Smooth muscle cell of the brain vasculature (primary cell): Measurements from ENCODE around the gene UNC13C.

Experiments used
- DNase-seq: peaks from one replicate; pipeline ENCODE4 v3.0.0-alpha.2; 2012; ENCODE audit warnings: low read depth, low spot score

UNC13C gene

DNA sequence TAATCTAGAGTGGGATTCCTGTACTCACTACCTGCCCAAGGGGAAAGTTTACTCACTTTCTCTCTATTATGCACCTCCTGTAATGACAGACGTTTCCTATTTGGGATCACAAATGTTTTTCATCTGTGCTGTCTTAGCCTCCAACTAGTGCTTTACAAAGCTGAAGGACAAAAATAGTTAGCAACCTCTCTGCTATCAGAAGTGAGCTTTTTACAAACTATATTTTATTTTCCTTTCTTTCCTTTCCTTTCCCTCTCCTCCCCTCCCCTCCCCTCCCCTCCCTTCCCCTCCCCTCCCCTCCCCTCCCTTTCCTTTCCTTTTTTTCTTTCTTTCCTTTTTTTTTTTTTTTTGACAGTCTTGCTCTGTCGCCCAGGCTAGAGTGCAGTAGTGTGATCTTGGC, 130.8 kb downstream of the UNC13C start:
- DNase-seq, result no peak

DNA sequence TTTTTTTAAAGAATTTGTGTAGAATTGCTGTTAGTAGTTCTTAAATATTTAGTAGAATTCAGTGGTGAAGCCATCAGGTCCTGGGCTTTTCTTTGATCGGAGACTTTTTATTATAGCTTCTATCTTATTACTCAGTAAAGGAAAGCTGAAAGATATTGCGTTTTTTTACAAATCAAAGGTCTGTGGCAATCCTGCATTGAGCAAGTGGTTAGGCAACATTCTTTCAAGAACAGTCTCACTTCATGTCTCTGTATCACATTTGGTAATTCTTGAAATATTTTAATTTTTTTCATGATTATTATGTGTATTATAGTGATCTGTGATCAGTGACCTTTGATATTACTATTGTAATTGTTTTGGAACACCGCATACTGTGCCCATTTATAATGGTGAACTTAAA, 140.8 kb downstream of the UNC13C start:
- no peak for DNase-seq

DNA sequence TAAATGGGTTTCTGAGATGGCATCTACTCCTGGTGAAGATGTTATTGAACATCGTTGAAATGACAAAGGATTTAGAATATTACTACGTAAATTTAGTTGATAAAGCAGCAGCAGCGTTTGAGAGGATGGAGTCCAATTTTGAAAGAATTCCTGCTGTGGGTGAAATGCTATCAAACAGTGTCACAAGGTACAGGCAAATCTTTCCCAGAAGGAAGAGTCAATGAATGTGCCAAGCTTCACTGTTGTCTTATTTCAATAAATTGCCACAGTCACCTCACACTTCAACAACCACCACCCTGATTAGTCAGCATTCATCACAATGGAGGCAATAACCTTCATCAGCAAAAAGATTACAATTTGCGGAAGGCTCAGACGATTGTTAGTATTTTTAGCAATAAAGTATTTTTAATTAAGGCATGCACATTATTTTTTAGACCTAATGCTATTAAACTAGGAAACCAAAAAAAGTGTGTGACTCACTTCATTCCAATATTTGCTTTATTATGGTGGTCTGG, 142.8 kb downstream of the UNC13C start:
- DNase-seq, result no peak

DNA sequence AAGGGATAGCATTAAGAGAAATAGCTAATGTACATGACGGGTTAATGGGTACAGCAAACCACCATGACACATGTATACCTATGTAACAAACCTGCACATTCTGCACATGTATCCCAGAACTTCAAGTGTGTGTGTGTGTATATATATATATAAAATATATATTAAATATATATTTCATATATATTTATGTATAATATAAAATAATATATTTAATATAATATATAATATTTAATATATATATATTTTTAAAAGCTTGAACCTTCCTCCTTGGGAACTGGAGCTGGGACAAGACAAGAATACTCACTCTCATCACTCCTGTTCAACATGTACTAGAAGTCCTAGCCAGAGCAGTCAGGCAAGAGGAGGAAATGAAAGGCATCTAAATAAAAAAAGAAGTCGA, 149.3 kb downstream of the UNC13C start:
- no peak for DNase-seq

DNA sequence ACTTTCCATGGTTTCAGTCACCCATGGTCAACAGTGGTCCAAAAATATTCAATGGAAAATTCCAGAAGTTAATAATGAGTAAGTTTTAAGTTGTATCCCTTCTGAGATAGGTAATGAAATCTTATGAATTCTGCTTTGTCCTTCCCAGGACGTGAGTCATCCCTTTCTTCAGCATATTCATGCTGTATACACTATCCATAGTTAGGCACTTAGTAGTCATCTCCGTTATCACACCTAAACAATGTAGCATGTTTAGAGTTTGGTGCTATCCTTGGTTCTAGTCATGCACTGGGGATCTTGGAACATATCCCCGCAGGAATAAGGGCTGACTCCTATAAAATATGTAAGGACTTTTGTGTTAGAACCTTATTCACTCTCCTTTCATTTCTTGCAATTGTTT, 153.2 kb downstream of the UNC13C start:
- DNase-seq, result no peak

DNA sequence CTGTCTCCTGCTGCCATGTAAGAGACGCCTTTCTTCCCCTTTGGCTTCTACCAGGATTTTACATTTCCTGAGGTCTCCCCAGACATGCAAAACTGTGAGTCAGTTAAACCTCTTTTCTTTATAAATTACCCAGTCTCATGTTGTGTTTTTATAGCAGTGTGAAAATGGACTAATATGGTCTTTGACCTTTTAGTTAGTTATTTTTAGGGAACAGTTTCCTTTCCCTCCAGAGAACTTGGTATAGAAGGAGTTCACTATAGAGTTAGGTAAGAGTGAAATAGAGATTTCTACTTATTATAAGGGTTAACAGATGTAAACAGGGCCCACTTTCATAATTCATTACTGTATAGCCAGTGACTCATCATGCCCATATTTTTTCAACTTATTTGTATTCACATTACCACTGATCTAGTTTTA, 170.9 kb downstream of the UNC13C start:
- no peak for DNase-seq

DNA sequence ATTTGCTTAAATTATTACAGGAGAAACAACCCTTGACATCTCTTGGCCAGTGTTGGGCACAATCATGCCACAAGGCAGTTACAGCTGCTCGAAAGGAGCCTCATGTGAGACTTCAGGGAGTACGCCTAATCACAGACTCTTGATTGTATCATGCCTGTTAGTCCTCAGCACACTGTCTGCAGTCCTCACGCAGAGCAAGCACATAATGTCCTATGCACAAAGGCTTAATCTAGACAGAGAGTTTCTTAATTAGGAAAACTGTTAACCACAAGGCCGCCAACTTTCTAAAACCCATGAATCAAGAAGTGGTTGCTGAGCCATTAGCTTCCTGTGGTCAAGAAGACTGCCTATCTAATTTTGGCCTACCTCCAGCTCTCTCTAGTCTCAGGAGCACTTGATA, 172.0 kb downstream of the UNC13C start:
- no peak for DNase-seq

GRCh38 chr15:54159012-54159411, 180.8 kb downstream of the UNC13C start:
- DNase-seq, result no peak

GRCh38 chr15:54187325-54187724, 209.1 kb downstream of the UNC13C start:
- DNase-seq, result no peak

DNA sequence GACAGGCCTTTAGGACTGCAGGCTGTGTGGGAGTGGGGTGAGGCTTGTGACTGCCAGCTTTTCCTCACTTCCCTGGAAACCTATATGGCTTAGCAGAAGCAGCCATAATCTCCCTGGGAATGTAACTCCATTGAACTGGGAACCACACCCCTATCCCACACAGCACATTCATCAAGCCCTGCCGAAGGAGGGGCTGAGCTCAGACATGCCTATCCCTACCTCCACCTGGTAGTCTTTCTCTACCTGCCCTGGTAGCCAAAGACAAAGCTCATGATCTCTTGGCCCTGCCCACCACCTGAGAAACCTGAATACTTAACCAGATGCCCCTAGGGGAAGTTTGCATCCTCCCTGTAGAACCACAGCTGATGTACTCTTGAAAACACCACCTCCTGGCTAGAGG, 219.8 kb downstream of the UNC13C start:
- DNase-seq, result no peak

GRCh38 chr15:54206586-54207321, 228.5 kb downstream of the UNC13C start:
- no peak for DNase-seq

DNA sequence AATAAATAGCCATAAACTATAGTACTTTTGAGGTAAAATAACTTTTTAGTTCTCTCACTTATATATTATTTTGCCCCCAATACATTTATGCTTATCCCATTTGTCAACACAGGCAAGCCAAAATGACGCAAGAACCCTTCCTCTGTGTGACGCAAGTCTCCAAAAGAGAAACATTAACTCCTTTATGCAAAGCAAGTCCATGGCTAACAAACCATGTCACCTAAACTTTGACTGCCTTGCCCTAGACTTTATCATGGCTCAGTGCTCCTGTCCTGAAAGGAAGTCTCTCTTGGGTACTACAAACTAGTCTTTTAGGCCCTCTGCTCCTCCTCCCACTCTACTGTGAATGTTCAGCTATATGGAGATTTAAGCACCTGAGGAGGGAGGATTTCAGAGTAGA, 230.5 kb downstream of the UNC13C start:
- DNase-seq, result no peak

- DNase-seq, result no peak
These were observed 234.4 kb downstream of the UNC13C start for GRCh38 chr15:54212635-54213034.

- no peak for DNase-seq
These were observed 248.2 kb downstream of the UNC13C start for GRCh38 chr15:54226455-54226854.

DNA sequence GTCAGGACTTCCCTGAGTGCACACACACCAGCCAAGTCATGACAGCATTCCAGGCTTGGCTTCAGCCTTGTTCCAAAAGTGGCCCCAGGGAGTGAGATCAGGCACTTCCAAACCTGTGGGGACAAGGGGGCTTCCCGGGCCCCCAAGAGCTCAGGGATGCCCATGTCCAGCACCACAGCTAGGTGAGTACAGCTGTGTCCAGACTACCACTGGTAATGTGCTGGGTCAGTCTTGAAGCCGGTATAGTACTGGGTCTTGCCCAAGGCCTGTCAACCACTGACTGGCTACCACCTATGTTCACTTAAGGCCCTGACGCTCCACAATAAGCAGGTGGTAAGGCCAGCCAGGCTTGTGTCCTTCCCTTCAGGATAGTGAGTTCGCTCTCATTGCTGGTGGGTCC, 249.3 kb downstream of the UNC13C start:
- DNase-seq, result no peak

GRCh38 chr15:54250326-54250725, 272.1 kb downstream of the UNC13C start:
- DNase-seq, result no peak

DNA sequence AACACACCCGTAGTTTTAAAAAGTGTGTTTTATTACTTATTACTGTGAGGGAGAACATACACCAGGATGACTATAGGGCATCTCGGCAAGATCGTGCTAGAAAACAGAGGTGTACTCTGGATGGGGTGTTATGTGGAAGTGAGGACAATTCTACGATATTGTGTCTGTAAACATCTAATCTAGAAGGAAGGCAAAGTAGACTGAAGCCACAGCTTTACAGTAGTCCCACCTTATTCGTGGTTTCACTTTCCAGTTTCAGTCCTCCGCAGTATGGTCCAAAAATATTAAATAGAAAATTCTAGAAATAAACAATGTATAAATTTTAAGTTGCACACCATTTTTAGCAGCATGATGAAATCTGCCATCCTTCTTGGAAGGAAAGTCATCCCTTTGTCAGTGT, 277.9 kb downstream of the UNC13C start:
- DNase-seq, result no peak

DNA sequence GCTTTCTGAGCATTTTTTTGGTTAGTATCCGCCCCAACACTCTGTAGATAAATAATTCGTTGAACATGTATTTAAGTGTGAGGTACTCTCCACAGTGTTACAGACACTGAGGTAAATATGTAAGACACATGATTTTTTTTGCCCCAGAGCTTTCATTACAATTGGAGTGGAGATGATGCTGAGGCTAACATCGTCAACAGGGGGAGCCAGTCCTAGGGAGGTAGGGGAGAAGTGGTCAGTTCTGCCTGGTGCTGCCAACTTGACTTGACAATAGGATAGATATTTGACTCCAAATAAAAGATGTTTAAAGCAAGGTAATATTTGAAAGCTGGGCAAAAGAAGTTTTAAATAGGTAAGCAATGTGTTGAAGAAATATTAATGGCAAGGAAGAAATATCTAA, 295.7 kb downstream of the UNC13C start:
- DNase-seq, result no peak

DNA sequence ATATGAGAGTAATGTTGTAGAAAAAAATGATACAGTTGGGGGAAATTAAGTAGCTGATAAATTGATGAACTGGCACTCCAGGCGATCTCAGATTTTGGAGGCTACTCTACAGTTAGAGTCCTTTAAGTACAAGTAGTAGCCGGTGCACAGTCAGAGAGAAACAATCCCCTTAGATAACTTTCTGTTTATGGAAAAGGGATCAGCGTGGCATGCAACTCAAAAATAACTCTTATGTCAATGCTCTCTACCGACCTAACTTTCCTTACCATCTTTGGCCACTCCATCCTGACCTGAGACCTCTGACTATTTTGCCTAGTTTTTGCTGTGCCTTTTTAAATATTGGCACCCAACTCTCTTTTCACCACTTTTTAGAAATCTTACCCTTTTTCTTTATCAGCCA, 299.6 kb downstream of the UNC13C start:
- DNase-seq, result no peak

DNA sequence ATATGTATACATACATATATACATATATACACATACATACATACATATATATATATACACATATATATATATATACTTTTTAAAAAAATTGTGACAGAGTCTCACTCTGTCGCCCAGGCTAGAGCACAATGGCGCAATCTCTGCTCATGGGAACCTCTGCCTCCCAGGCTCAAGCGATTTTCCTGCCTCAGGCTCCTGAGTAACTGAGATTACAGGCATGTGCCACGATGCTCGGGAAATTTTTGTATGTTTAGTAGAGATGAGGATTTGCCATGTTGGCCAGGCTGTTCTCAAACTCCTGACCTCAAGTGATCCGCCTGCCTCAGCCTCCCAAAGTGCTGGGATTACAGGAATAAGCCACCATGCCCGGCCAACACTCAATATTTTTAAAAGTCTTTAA, 302.5 kb downstream of the UNC13C start:
- DNase-seq, result no peak

GRCh38 chr15:54282228-54282836, 304.1 kb downstream of the UNC13C start:
- no peak for DNase-seq

DNA sequence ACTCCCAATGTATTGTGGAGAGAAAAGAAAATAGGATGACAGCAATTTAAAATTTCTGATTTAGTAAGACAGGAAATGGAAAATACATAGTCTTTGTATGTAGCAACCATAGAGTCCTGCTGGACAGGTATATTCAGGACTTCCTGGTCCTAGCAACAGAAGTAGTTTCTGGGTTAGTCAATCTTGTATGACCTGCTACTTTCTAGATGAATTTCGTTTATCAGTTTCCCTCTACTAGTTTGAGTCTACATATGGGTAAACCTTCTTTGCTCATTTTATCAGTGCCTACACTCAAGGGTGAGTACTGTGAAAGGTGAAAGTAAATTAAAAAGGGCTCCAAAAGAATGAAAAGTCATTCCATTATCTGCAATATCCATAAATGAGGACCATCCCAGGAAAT, 309.8 kb downstream of the UNC13C start:
- DNase-seq, result no peak

GRCh38 chr15:54289590-54290136, 311.4 kb downstream of the UNC13C start:
- DNase-seq, result no peak
